ENCODE measurements around the gene DPEP2NB. TPM values are rescaled to one million over a fixed set of nuclear protein-coding genes. Genes with fewer than 3 reads are reported as not detected.

The DPEP2NB gene
- total and polyA plus RNA-seq, 4 donors = not detected

DNA sequence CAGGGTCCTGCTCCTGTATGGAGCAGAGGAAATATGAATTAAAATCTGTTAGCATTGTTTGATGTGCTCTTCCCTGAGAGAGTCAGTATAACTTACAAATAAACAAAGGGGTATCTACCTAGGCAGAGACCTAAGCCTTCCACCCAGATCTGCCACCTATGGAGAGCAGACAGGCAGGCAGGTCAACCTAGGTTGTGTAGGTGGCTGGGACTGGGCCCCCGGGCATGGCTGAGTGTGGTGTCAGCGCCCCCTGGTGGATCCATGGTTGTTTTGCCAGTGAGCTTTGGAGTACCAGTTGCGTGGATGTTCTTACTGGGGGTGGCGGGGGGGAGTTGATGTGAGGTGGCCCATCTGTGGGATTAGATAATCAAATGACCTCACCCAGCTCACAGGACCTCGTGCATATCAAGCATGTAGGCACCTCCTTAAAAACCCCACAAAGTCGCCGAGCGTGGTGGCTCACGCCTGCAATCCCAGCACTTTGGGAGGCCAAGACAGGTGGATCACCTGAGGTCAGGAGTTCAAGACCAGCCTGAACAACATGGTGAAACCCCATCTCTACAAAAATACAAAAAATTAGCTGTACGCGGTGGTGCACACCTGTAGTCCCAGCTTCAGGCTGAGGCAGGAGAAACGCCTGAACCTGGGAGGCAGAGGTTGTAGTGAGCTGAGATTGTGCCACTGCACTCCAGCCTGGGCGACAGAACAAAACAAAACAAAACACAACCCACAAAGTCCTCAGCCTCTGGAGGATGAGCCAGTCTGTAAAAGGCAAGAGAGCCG, 25.0 kb upstream of the DPEP2NB start:
- Histone ChIP-seq H3K9me3 (ENCODE audit: control insufficient read depth in 4 of 4, insufficient read depth in 3 of 4, low read length in 3 of 4) (no peaks in the 10 kb centered on the region), H3K36me3 (ENCODE audit: control insufficient read depth in 4 of 4, insufficient read depth in 4 of 4, low read length in 4 of 4) (peaks cover 0 to 4% (median 1%) of the 10 kb centered on the region in 4 donors), H3K27ac (ENCODE audit: low read depth in 1 of 2, low read length in 1 of 2) (peak overlapping the region in 1 of 2 donors; percentile 24), H3K4me1 (ENCODE audit: control insufficient read depth in 5 of 5, insufficient read depth in 5 of 5, low read length in 5 of 5) (no peaks in the 10 kb centered on the region), H3K9ac (ENCODE audit: insufficient read depth in 1 of 2, low read length in 2 of 2) (no peak overlapping the region), H3K4me3 (no peak overlapping the region), H3K27me3 (ENCODE audit: control insufficient read depth in 3 of 3, insufficient read depth in 3 of 3, low read length in 2 of 3) (no peaks in the 10 kb centered on the region)
- ATAC-seq (ENCODE audit: insufficient read depth, low FRiP score) (peak; percentile 92), DNase-seq (peak; percentile 50 to 68 (median 57))
- WGBS, 2 donors = 61 to 62% methylated on average over 14 of the region's 14 CpGs
- TF ChIP-seq, protein P1, sequence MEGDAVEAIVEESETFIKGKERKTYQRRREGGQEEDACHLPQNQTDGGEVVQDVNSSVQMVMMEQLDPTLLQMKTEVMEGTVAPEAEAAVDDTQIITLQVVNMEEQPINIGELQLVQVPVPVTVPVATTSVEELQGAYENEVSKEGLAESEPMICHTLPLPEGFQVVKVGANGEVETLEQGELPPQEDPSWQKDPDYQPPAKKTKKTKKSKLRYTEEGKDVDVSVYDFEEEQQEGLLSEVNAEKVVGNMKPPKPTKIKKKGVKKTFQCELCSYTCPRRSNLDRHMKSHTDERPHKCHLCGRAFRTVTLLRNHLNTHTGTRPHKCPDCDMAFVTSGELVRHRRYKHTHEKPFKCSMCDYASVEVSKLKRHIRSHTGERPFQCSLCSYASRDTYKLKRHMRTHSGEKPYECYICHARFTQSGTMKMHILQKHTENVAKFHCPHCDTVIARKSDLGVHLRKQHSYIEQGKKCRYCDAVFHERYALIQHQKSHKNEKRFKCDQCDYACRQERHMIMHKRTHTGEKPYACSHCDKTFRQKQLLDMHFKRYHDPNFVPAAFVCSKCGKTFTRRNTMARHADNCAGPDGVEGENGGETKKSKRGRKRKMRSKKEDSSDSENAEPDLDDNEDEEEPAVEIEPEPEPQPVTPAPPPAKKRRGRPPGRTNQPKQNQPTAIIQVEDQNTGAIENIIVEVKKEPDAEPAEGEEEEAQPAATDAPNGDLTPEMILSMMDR (IDR thresholded peaks at IDR 0.05; ENCODE audit: control extremely low read depth, extremely low read depth) = peak; percentile 84

DNA sequence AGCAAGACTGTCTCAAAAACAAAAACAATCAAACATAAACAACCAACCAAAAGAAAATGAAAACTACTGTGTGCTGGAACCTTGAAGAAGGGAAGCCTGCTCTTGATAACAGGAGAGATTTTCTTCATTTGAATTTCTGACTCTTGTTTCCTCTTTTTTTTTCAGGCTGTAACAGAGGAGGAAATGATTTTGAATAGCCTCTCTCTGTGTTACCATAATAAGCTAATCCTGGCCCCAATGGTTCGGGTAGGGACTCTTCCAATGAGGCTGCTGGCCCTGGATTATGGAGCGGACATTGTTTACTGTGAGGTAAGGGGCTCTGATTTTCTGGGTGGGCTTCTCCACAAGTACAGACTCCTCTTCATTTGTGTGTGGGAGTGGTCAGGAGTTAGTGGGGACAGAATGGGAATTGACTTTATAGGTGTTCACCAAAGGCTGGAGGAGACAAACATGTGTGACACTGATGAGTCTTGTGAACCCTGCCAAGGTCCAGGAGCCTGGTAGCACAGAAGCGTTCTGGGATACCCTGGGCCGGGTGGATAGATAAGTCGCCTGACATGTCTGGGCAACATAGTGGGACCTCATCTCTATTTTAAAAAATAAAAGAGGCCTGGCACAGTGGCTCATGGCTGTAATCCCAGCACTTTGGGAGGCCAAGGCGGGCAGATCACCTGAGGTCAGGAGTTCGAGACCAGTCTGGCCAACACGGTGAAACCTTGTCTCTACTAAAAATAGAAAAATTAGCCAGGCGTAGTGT, 22.3 kb upstream of the DPEP2NB start:
- Histone ChIP-seq H3K27me3 (ENCODE audit: control insufficient read depth in 3 of 3, insufficient read depth in 3 of 3, low read length in 2 of 3) (no peaks in the 10 kb centered on the region), H3K4me3 (no peak overlapping the region), H3K9ac (ENCODE audit: insufficient read depth in 1 of 2, low read length in 2 of 2) (no peak overlapping the region), H3K36me3 (ENCODE audit: control insufficient read depth in 4 of 4, insufficient read depth in 4 of 4, low read length in 4 of 4) (peaks cover 0 to 3% (median 0%) of the 10 kb centered on the region in 4 donors), H3K4me1 (ENCODE audit: control insufficient read depth in 5 of 5, insufficient read depth in 5 of 5, low read length in 5 of 5) (no peaks in the 10 kb centered on the region), H3K27ac (ENCODE audit: low read depth in 1 of 2, low read length in 1 of 2) (no peak overlapping the region), H3K9me3 (ENCODE audit: control insufficient read depth in 4 of 4, insufficient read depth in 3 of 4, low read length in 3 of 4) (no peaks in the 10 kb centered on the region)
- TF ChIP-seq, protein P1 (IDR thresholded peaks at IDR 0.05; ENCODE audit: control extremely low read depth, extremely low read depth) = no peak
- DNase-seq (no peak), ATAC-seq (ENCODE audit: insufficient read depth, low FRiP score) (no peak)
- 84 to 88% methylated on average over 9 of the region's 9 CpGs for WGBS, 2 donors

DNA sequence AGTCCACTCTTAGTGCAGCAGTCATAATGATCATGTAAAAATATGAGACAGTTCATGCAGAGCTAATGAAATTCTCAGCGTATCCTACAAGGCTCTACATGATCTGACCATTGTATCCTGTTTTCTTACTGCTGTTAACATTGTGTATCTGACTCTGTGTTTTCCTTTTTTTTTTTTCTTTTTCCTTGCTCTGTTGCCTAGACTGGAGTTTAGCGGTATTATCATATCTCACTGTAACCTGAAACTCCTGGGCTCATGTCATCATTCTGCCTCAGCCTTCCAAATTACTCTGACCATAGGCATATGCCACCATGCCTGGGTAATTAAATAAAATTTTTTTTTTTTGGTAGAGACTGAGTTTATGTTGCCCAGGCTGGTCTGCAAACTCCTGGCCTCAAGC, 19.5 kb upstream of the DPEP2NB start:
- Histone ChIP-seq H3K4me1 (ENCODE audit: control insufficient read depth in 5 of 5, insufficient read depth in 5 of 5, low read length in 5 of 5) (no peaks in the 10 kb centered on the region), H3K27ac (ENCODE audit: low read depth in 1 of 2, low read length in 1 of 2) (no peak overlapping the region), H3K4me3 (no peak overlapping the region), H3K36me3 (ENCODE audit: control insufficient read depth in 4 of 4, insufficient read depth in 4 of 4, low read length in 4 of 4) (peaks cover 0 to 5% (median 2%) of the 10 kb centered on the region in 4 donors), H3K9me3 (ENCODE audit: control insufficient read depth in 4 of 4, insufficient read depth in 3 of 4, low read length in 3 of 4) (no peaks in the 10 kb centered on the region), H3K27me3 (ENCODE audit: control insufficient read depth in 3 of 3, insufficient read depth in 3 of 3, low read length in 2 of 3) (no peaks in the 10 kb centered on the region), H3K9ac (ENCODE audit: insufficient read depth in 1 of 2, low read length in 2 of 2) (no peak overlapping the region)
- 87 to 93% methylated on average over 2 of the region's 2 CpGs for WGBS, 2 donors
- DNase-seq = no peak
- TF ChIP-seq, protein P1 (IDR thresholded peaks at IDR 0.05; ENCODE audit: control extremely low read depth, extremely low read depth) = no peak
- ATAC-seq (ENCODE audit: insufficient read depth, low FRiP score) = no peak

Data from lung (tissue), 12 donors.